ENCODE data around the gene DUSP23.
A peak's percentile ranks its signal among the peaks of the same experiment; 100 is the strongest.

Gene DUSP23

GRCh38 chr1:159780583-159781582, at the start of gene DUSP23:
Gene DUSP23, plus strand, starts transcription at chr1:159780962. Its CDS starts 139 bp downstream, at chr1:159781101.
- DNase-seq = peak; percentile 97 to 99

GRCh38 chr1:159737238-159737916, 43.4 kb upstream of the DUSP23 start:
- no peak for DNase-seq

GRCh38 chr1:159743651-159744410, 36.9 kb upstream of the DUSP23 start:
- DNase-seq = no peak

GRCh38 chr1:159746666-159747065, 34.1 kb upstream of the DUSP23 start:
- DNase-seq = no peak

DNA sequence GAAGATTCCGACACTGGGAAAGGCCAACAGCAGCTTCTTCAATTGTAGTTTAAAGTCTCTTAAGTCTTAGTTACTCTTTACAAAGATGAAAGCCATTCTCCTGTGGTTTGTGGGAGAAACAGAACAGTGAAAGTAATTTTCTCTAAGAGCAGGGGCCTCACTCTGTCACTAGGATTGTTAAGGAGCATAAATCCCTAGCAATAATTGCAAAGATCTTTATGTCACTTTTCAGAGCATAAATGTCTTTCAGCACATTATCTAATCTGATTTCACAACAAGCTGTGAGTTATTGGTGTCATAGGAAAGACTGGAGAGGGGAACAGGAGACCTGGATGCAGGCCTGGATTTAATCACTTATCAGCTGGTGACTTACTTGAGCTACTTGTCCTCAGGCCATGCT, 32.4 kb upstream of the DUSP23 start:
- no peak for DNase-seq

DNA sequence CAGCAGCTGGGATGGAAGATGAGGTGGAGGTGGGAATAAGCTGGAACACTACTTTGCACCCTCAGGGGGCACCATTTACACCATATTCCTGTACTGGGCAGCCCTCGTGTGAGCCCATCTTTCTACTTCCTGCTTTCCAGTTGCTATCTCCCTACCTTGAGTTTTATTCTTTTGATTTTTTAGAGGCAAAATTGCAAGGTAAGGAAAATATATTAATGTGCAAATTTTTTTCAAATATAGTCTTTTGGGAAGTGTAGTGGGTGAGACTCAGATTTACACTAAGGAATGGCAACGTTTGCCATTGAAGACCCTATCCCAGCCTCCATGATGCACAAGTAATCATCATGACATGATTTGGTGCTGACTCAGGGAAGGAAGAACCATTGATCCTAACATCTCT, 31.1 kb upstream of the DUSP23 start:
- DNase-seq = no peak

GRCh38 chr1:159750621-159751020, 30.1 kb upstream of the DUSP23 start:
- no peak for DNase-seq

DNA sequence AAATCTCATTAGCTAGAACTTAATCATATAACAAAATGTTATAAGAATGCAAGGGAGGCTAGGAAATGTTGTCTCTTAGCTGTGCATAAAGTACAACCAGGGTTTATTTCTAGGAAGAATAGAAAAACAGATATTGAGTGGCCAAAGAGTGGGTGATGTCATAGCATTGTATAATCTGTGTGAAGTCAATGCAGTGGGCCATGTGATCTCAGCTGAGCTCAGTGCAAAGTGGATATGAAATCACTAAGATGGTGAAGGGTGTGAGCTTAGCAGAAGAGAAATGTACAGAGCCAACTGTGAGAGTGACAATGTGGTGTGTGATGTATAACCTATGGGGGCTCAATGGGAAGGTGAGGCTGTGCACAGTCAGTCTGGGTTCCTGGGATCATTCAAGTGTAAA, 29.7 kb upstream of the DUSP23 start:
- DNase-seq = no peak

DNA sequence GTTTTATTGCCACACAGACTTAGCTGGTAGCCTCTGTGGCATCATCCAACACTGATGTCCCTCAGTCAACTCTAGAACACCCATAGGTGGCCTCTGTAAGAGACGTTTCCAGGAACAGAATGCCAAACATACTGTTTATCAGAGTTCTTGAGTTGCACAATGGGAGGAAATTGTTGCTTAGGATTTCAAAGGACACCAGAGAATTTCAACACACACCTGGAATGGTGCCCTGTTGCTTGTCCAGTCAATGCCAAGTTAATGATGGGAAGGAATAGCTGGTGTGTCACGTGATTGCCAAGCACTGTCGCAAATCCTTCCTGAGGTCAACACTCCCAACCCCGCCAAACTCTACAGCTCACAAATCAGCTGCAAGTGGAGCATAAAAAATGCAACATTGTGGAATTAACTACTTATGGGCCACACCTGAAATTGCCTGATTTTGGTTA, 28.6 kb upstream of the DUSP23 start:
- DNase-seq = no peak

- DNase-seq = no peak
These were observed 27.4 kb upstream of the DUSP23 start for GRCh38 chr1:159753386-159753785.

GRCh38 chr1:159755451-159756007, 25.2 kb upstream of the DUSP23 start:
- no peak for DNase-seq

- no peak for DNase-seq
These were observed 24.4 kb upstream of the DUSP23 start for GRCh38 chr1:159756397-159756796.

- no peak for DNase-seq
These were observed 17.1 kb upstream of the DUSP23 start for GRCh38 chr1:159763686-159764085.

DNA sequence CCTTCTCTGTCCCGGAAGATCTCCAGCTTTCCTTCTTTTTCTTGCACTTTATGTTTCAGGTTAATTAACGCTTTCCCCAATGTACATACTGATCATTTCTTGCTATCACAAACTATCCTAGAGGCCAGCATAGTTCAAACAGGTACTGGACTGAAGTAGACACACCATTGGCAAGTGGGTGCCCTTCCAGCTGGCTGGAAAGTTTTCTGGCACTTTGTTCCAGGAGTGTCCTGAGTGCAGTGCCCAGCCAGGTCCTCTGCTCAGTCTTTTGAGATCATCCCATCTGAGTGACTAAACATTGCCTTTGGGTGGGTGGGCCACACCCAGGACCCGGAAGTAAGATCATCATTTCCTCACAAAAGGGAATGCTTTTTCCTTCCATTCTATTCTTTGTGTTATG, 15.0 kb upstream of the DUSP23 start:
- no peak for DNase-seq

DNA sequence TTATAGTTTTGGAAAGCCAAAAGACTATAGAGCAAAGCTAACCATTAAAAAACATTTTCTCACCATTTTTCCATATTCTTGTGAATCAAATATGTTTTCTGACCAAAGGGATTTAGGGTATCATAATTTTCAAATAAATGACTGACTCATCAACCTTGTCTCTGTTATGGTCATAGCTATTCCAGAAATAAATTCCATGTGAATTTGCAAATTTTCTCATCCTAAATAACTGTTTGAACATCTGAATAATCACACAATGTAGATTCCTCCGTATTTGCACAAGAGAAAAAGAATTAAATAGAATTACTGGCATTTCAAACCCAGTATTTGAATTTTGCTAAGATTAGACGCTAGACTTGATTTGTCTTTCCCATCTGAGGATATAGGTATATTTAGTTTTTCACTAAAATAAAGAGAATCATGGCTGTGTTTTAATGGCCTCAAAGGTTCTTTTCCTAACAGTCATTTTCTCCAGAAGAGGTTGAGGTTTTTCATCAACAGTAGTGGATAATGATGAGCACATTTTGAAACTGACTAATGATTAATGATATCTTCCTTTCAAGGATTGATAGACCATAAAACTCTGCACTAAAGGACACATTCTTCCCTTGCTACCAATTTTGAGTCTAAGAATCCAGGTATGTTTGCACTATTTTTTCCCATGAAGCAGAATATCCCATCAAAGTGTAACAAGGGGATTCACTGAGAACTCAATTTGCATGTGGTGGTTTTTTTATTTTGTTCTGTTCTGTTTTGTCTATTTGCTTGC, 9.5 kb upstream of the DUSP23 start:
- no peak for DNase-seq

DNA sequence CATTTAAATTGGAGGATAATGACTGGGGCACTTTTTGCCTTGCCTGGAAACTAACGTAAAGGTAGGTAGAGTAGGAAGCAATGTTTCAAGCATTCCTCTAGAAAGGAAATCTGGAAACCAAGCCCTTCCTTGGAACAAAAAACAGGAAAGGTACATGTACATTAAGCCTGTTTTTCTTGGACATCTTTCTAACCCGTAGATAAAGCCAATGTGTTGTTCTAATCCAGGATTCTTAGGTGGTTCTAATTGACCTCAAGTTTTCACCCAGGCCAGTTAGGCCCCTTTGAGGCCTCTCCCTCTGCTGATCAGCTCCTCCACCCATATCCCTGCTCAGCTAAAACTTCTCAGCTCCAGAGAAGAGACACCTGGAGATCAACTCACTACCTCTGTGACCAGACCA, 6.3 kb upstream of the DUSP23 start:
- no peak for DNase-seq

DNA sequence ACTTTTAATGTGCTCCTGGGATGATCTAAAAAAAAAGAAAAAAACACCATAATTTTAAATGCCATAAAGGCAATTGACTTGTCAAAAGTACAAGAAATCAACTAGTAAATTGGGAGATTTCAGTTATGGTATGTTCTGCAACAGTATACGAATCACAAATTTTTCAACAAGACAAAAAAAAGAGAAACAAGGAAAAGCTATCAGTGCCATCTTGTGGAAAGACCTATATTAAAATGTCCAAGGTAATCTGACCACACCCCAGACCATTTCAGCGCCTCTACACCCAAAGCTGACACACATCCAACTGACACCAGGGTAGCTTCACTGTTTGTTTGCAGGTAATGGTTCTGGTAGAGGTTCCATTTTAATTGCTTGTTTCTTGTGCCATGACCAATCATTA, 5.0 kb upstream of the DUSP23 start:
- DNase-seq = no peak

DNA sequence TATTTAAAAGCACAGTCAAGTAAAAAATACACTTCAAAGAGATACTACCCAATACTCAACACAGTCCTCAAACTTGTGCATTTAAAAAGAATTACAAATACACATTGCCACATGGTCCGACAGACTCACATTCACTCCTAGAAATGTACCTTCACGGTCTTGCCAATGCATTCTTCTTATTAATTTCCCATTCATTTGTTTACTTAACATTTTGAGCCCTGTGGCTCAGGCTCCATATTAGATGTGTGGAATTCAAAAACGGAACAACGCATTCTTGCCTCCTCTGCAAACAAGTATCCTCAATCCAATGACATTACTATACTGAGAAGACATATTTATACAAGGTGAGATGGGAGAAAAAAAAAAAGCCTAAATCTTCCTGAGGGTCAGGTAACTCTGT, 2.5 kb upstream of the DUSP23 start:
- no peak for DNase-seq

- DNase-seq = no peak
These were observed 1.3 kb upstream of the DUSP23 start for GRCh38 chr1:159779403-159779851.

- no peak for DNase-seq
These were observed 1.2 kb downstream of the DUSP23 start for GRCh38 chr1:159781992-159782391.

- DNase-seq = no peak
These were observed 3.0 kb downstream of the DUSP23 start for GRCh38 chr1:159783724-159784123.

DNA sequence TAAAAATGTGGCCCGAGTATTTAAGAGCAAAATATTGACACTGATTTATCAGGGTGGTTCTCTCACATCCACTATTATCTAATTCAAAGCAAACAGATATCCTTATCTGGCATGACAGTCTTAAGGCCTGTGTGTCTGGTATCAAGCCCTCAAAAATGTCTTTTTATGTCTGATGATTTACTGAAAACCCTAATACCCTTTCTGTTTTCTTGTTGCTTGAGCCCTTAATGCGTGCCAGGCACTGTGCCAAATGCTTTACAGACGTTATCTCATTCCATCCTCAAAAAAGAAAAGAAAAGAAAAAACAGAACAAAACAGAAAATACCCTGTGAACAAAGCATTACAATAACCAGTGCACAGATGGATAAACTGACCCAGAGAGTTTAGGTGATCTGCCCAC, 5.7 kb downstream of the DUSP23 start:
- no peak for DNase-seq
